HS-27A (cell line): Measurements from ENCODE around the gene ODF2.
"Not testable (repeated sequence)": the region's sequence is repeated elsewhere in the genome, so short reads cannot be mapped to it uniquely, and the experiment has no call there.

Experiments used
- DNase-seq: peaks from one replicate; pipeline ENCODE4 v3.0.0-alpha.2; 2012; ENCODE audit warnings: low read depth, missing footprints

ODF2 gene

GRCh38 chr9:128484686-128485413 lies 29.0 kb downstream of the ODF2 start:
- no peak for DNase-seq

GRCh38 chr9:128485414-128485855 lies 29.6 kb downstream of the ODF2 start:
- no peak for DNase-seq

- DNase-seq = no peak
These were observed 30.4 kb downstream of the ODF2 start for GRCh38 chr9:128486201-128486600.

GRCh38 chr9:128493424-128493823 lies 37.6 kb downstream of the ODF2 start:
- DNase-seq = no peak

GRCh38 chr9:128494108-128494745 lies 38.4 kb downstream of the ODF2 start:
- DNase-seq = no peak

GRCh38 chr9:128494746-128495129 lies 38.9 kb downstream of the ODF2 start:
- DNase-seq = no peak

- DNase-seq = no peak
These were observed 39.5 kb downstream of the ODF2 start for GRCh38 chr9:128495296-128495695.

GRCh38 chr9:128495804-128496417 lies 40.1 kb downstream of the ODF2 start:
- DNase-seq = no peak

- DNase-seq = no peak
These were observed 42.2 kb downstream of the ODF2 start for GRCh38 chr9:128497824-128498610.

GRCh38 chr9:128498911-128499310 lies 43.1 kb downstream of the ODF2 start:
- no peak for DNase-seq

GRCh38 chr9:128499920-128500319 lies 44.1 kb downstream of the ODF2 start:
- DNase-seq = no peak

- DNase-seq = not testable (repeated sequence)
These were observed 47.6 kb downstream of the ODF2 start for GRCh38 chr9:128503415-128503825.

- no peak for DNase-seq
These were observed 48.1 kb downstream of the ODF2 start for GRCh38 chr9:128503870-128504269.

GRCh38 chr9:128504485-128505413 lies 48.9 kb downstream of the ODF2 start, which contains the start of gene GLE1:
Gene GLE1 (plus strand): TSS chr9:128504719. CDS start chr9:128504806, 87 bp downstream.
- DNase-seq = peak; percentile 75

GRCh38 chr9:128505414-128505765 lies 49.6 kb downstream of the ODF2 start:
- DNase-seq = no peak

GRCh38 chr9:128505906-128506305 lies 50.1 kb downstream of the ODF2 start:
- not testable (repeated sequence) for DNase-seq

- no peak for DNase-seq
These were observed 57.0 kb downstream of the ODF2 start for GRCh38 chr9:128512820-128513219.

GRCh38 chr9:128521956-128522355 lies 66.2 kb downstream of the ODF2 start:
- no peak for DNase-seq

GRCh38 chr9:128523199-128523925 lies 67.6 kb downstream of the ODF2 start:
- DNase-seq = no peak

- no peak for DNase-seq
These were observed 70.9 kb downstream of the ODF2 start for GRCh38 chr9:128526720-128527119.
